Posterior vena cava (tissue), 2 donors: ENCODE results near the gene SLC44A4. TPM values are rescaled to one million over a fixed set of nuclear protein-coding genes. Genes with fewer than 3 reads are reported as not detected.
"Not testable (repeated sequence)": the region's sequence is repeated elsewhere in the genome, so short reads cannot be mapped to it uniquely, and the experiment has no call there.

ENCODE experiments used
- DNase-seq: peaks from one replicate; pipeline ENCODE4 v3.0.0-alpha.2; 2020; ENCODE audit warnings: low spot score
- intact Hi-C, 2 donors: fragments of 100-400 bp; cut with DNase I; formaldehyde crosslinking; loops; one replicate each; pipeline versions ENCODE4 v1.14.1 to v1.14.2; 2022 to 2023
- total RNA-seq, 2 donors: library from RNA; stranded (reverse); fragmentation: NEBNext Ultra II Directional; extraction: Animal tissue kit (Norgen Biotek cat#: 25700); gene quantifications; one replicate each; pipeline ENCODE4 v1.2.1, GENCODE V29; 2021
- donor health status: DM: yes; HTN: yes; CAD: no.
- donor health status: DM: yes; HTN: yes; CAD: no.

SLC44A4 gene
- total RNA-seq, 2 donors from 2014 or later: 0.33 to 0.65 TPM

GRCh38 chr6:31820399-31820798 is 58.4 kb downstream of the SLC44A4 start:
- peak; percentile 45 for DNase-seq
- intact Hi-C loops: not testable (repeated sequence)

DNA sequence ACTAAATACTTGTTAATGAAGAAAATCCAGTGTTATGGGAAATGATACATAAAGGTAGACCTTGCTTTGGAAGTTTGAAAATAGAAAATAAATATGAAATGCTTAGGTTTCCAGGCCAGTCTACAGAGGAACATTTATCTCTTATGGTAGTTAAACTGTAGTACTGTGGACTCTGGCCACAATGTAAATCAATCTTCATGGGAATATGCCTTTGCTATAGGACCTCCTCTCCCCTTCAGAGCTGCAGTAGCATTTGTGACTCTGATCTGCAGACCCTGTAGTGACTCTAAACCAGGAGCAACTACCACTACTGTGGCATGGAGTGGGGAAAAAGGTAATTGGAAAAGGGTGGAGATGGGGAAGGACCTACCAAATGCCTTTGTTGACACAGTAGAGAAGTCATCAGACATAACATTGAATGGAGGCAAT is 58.9 kb downstream of the SLC44A4 start:
- intact Hi-C loops: no loop called here
- DNase-seq: no peak

DNA sequence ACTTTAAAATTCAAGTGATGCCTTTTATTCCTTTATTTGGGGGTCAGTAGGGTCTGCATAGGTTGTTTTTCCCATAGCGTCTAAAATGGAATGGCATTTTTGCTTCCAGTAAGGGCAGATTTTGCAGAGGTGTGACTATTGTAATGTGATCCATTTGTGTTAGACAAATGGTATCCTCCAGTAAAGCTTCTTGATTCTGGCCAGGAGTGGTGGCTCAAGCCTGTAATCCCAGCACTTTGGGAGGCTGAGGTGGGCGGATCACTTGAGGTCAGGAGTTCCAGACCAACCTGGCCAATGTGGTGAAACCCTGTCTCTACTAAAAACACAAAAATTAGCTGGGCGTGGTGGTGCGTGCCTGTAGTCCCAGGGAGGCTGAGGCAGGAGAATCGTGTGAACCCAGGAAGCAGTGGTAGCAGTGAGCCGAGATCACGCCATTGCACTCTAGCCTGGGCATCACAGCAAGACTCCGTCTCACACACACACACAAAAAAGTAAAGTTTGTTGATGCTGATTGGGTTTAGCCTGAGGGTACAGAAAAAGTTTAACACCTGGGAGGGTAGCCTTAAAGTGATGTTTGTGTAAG is 60.8 kb downstream of the SLC44A4 start:
- intact Hi-C loops, DNase-seq: not testable (repeated sequence)

DNA sequence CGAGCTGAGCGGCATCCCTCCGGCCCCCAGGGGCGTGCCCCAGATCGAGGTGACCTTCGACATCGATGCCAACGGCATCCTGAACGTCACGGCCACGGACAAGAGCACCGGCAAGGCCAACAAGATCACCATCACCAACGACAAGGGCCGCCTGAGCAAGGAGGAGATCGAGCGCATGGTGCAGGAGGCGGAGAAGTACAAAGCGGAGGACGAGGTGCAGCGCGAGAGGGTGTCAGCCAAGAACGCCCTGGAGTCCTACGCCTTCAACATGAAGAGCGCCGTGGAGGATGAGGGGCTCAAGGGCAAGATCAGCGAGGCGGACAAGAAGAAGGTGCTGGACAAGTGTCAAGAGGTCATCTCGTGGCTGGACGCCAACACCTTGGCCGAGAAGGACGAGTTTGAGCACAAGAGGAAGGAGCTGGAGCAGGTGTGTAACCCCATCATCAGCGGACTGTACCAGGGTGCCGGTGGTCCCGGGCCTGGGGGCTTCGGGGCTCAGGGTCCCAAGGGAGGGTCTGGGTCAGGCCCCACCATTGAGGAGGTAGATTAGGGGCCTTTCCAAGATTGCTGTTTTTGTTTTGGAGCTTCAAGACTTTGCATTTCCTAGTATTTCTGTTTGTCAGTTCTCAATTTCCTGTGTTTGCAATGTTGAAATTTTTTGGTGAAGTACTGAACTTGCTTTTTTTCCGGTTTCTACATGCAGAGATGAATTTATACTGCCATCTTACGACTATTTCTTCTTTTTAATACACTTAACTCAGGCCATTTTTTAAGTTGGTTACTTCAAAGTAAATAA is 61.5 kb downstream of the SLC44A4 start:
- DNase-seq, intact Hi-C loops: not testable (repeated sequence)

DNA sequence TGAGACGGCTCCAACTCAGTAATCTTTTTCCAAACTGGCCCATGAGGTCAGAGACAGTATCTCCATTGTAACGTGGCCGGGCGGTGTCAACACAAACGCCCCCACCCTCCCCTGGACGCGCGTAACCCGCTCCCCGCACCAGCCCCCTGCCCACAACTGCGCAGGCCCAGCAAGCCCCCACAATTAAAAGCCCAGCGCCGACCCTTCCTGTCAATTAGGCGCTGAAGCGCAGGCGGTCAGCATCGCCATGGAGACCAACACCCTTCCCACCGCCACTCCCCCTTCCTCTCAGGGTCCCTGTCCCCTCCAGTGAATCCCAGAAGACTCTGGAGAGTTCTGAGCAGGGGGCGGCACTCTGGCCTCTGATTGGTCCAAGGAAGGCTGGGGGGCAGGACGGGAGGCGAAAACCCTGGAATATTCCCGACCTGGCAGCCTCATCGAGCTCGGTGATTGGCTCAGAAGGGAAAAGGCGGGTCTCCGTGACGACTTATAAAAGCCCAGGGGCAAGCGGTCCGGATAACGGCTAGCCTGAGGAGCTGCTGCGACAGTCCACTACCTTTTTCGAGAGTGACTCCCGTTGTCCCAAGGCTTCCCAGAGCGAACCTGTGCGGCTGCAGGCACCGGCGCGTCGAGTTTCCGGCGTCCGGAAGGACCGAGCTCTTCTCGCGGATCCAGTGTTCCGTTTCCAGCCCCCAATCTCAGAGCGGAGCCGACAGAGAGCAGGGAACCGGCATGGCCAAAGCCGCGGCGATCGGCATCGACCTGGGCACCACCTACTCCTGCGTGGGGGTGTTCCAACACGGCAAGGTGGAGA is 63.6 kb downstream of the SLC44A4 start, which contains the start of the genes HSPA1A and HSPA1L:
Gene HSPA1A (plus strand): TSS at position 519 of the 814 bp plus-strand sequence. CDS start 214 bp downstream, at position 733.
Gene HSPA1L (minus strand): TSS at position 259 of the 814 bp plus-strand sequence. CDS start 3,311 bp downstream, outside the sequence.
- peak; percentile 97 for DNase-seq
- intact Hi-C loops: no loop called here

GRCh38 chr6:31814677-31815024 is 64.1 kb downstream of the SLC44A4 start:
- intact Hi-C loops: no loop called here
- peak; percentile 98 for DNase-seq

- no peak for DNase-seq
- intact Hi-C loops: no loop called here
These were observed 65.3 kb downstream of the SLC44A4 start for GRCh38 chr6:31813465-31813849.

Other genes with a start within 250 kb of the SLC44A4 start
- gene BAG6, start 226.3 kb downstream of the SLC44A4 start, total RNA-seq: 100 to 1,000 TPM; 146 to 193 TPM
- 1 to 10 TPM in 1 of 2 donors, under 1 TPM in 1; 0.60 to 1.2 TPM for gene APOM, start 223.1 kb downstream of the SLC44A4 start, total RNA-seq
- 10 to 100 TPM; 18.8 to 19.3 TPM for gene C6orf47, start 218.2 kb downstream of the SLC44A4 start, total RNA-seq
- 10 to 100 TPM in 1 of 2 donors, 1 to 10 TPM in 1; 7.8 to 10.1 TPM for gene GPANK1, start 214.0 kb downstream of the SLC44A4 start, total RNA-seq
- gene CSNK2B, start 212.9 kb downstream of the SLC44A4 start, total RNA-seq: 10 to 100 TPM; 85.2 to 90.4 TPM
- gene LY6G5B, start 209.0 kb downstream of the SLC44A4 start, total RNA-seq: 1 to 10 TPM; 9.5 to 9.8 TPM
- 1 to 10 TPM; 1.7 to 1.9 TPM for gene LY6G5C, start 197.9 kb downstream of the SLC44A4 start, total RNA-seq
- 10 to 100 TPM; 38.3 to 39.4 TPM for gene ABHD16A, start 175.7 kb downstream of the SLC44A4 start, total RNA-seq
- not detected for gene LY6G6F, start 172.1 kb downstream of the SLC44A4 start, total RNA-seq
- not detected for gene LY6G6D, start 163.6 kb downstream of the SLC44A4 start, total RNA-seq
- gene LY6G6C, start 157.3 kb downstream of the SLC44A4 start, total RNA-seq: not detected
- gene MPIG6B, start 155.6 kb downstream of the SLC44A4 start, total RNA-seq: 1 to 10 TPM in 1 of 2 donors, under 1 TPM in 1; 0.52 to 1.1 TPM
- gene DDAH2, start 149.7 kb downstream of the SLC44A4 start, total RNA-seq: 10 to 100 TPM; 88.3 to 97.4 TPM
- 100 to 1,000 TPM; 272 to 402 TPM for gene CLIC1, start 142.5 kb downstream of the SLC44A4 start, total RNA-seq
- gene MSH5, start 139.0 kb downstream of the SLC44A4 start, total RNA-seq: 1 to 10 TPM; 7.7 to 9.8 TPM
- not detected for gene SAPCD1, start 116.3 kb downstream of the SLC44A4 start, total RNA-seq
- under 1 TPM; 0.37 to 0.48 TPM for gene VWA7, start 101.7 kb downstream of the SLC44A4 start, total RNA-seq
- 10 to 100 TPM; 49.0 to 60.8 TPM for gene VARS1, start 83.2 kb downstream of the SLC44A4 start, total RNA-seq
- gene LSM2, start 72.0 kb downstream of the SLC44A4 start, total RNA-seq: 10 to 100 TPM; 38.7 to 39.7 TPM
- 1 to 10 TPM; 1.4 to 1.7 TPM for gene HSPA1L, start 63.7 kb downstream of the SLC44A4 start, total RNA-seq
- 100 to 1,000 TPM; 157 to 187 TPM for gene HSPA1A, start 63.5 kb downstream of the SLC44A4 start, total RNA-seq
- 100 to 1,000 TPM in 1 of 2 donors, 10 to 100 TPM in 1; 89.8 to 106 TPM for gene HSPA1B, start 51.3 kb downstream of the SLC44A4 start, total RNA-seq
- gene NEU1, start 16.2 kb downstream of the SLC44A4 start, total RNA-seq: 10 to 100 TPM; 22.2 to 29.0 TPM
- gene EHMT2, start 18.7 kb upstream of the SLC44A4 start, total RNA-seq: 10 to 100 TPM; 24.0 to 26.8 TPM
- gene ZBTB12, start 23.1 kb upstream of the SLC44A4 start, total RNA-seq: 1 to 10 TPM; 3.6 to 4.2 TPM
- gene C2, start 48.7 kb upstream of the SLC44A4 start, total RNA-seq: 10 to 100 TPM; 14.0 to 59.6 TPM
- gene CFB, start 67.1 kb upstream of the SLC44A4 start, total RNA-seq: 10 to 100 TPM; 35.8 to 83.3 TPM
- gene NELFE, start 80.0 kb upstream of the SLC44A4 start, total RNA-seq: 10 to 100 TPM; 41.6 to 52.0 TPM
- 10 to 100 TPM; 41.6 to 42.9 TPM for gene SKIC2, start 80.2 kb upstream of the SLC44A4 start, total RNA-seq
- gene DXO, start 93.1 kb upstream of the SLC44A4 start, total RNA-seq: 10 to 100 TPM; 14.5 to 15.5 TPM
- 10 to 100 TPM; 27.5 to 51.7 TPM for gene C4A, start 103.1 kb upstream of the SLC44A4 start, total RNA-seq
- 100 to 1,000 TPM in 1 of 2 donors, 10 to 100 TPM in 1; 45.4 to 121 TPM for gene C4B, start 135.8 kb upstream of the SLC44A4 start, total RNA-seq
- gene CYP21A2, start 159.4 kb upstream of the SLC44A4 start, total RNA-seq: 1 to 10 TPM in 1 of 2 donors, under 1 TPM in 1; 0.56 to 2.5 TPM
- 100 to 1,000 TPM; 189 to 407 TPM for gene TNXB, start 230.3 kb upstream of the SLC44A4 start, total RNA-seq
- 10 to 100 TPM; 39.0 to 63.1 TPM for gene ATF6B, start 249.2 kb upstream of the SLC44A4 start, total RNA-seq